Testis (tissue), 5 donors: ENCODE data around the gene HNRNPA3. TPM values are rescaled to one million over a fixed set of nuclear protein-coding genes. Genes with fewer than 3 reads are reported as not detected.

Experiments used
- DNase-seq: peaks from one replicate; pipeline ENCODE4 v3.0.0-alpha.2; 2019
- H3K27ac ChIP-seq, 2 donors: fragments of 200-600 bp; sonication (generic); one replicate each; pipeline ENCODE4 v1.5.1; 2019
- H3K27me3 ChIP-seq: fragments of 200-600 bp; sonication (generic); one replicate; pipeline ENCODE4 v1.5.1; 2019
- H3K36me3 ChIP-seq: fragments of 200-600 bp; sonication (generic); one replicate; pipeline ENCODE4 v1.5.1; 2017; ENCODE audit warnings: low read depth; ENCODE audit errors: missing control alignments
- H3K4me1 ChIP-seq: fragments of 200-600 bp; sonication (generic); one replicate; pipeline ENCODE4 v1.5.1; 2019
- H3K4me3 ChIP-seq, 2 donors: fragments of 200-600 bp; sonication (generic); one replicate each; pipeline ENCODE4 v1.5.1; 2017 to 2019
- H3K9me3 ChIP-seq: fragments of 200-600 bp; sonication (generic); one replicate; pipeline ENCODE4 v1.5.1; 2017
- CTCF ChIP-seq, 3 experiments: fragments of 450-650 bp in 2 of 3; fragments of 200-600 bp in 1 of 3; sonication (generic) in 1 of 3; IDR thresholded peaks; one replicate each; pipeline ENCODE4 v1.5.1; 2016 to 2019; ENCODE audit warnings: antibody characterized with exemption in 3 of 3, mild to moderate bottlenecking in 2 of 3, moderate library complexity in 1 of 3
- POLR2A ChIP-seq: fragments of 450-650 bp; IDR thresholded peaks from one replicate; pipeline ENCODE4 v1.6.1; 2017; ENCODE audit warnings: antibody characterized with exemption, mild to moderate bottlenecking, moderate library complexity
- WGBS, 2 donors: methylation state at CpG; one replicate each; pipeline ENCODE4 v1.1.5; 2018; 5-methylcytosine and 5-hydroxymethylcytosine counted together
- intact Hi-C: fragments of 100-400 bp; cut with DNase I; formaldehyde crosslinking; loops from one replicate; pipeline ENCODE4 v1.15.1; 2023; ENCODE audit warnings: low total_unique reads
- long read RNA-seq, 2 donors: transcript quantifications; one replicate each; lab custom pipeline, GENCODE V29; 2026
- polyA plus RNA-seq: library from polyadenylated mRNA; stranded (reverse); fragments of 350-450 nt; fragmentation: Illumina TruSeq; extraction: RNeasy Lipid Tissue Mini Kit (QIAGEN cat#74804); gene quantifications from one replicate; pipeline ENCODE4 v1.2.3, GENCODE V29; 2014; ENCODE audit warnings: low read depth, low replicate concordance; ENCODE audit not compliant: insufficient read depth
- total RNA-seq, 2 donors: library from RNA; depleted of rRNA; stranded (reverse); fragments of >200 nt; gene quantifications; one replicate each; pipeline ENCODE4 v1.2.3, GENCODE V29; 2016

HNRNPA3 gene
- 100 to 1,000 TPM in 1 of 2 donors, 10 to 100 TPM in 1; 81.3 to 103 TPM for total RNA-seq
- 284 TPM for polyA plus RNA-seq
- long read RNA-seq, donor 1, full-length matches to known transcripts: 36 of 438 reads
- long read RNA-seq, donor 1, partial matches to known transcripts: 330 of 438 reads
- long read RNA-seq, donor 1, other reads (novel, unspliced or antisense): 72 of 438 reads
- long read RNA-seq, donor 2, transcript HNRNPA3-201 (11 exons, 2,067 nt): major isoform, 7 of 247 reads
- long read RNA-seq, donor 2, partial matches to known transcripts: 169 of 247 reads
- long read RNA-seq, donor 2, other reads (novel, unspliced or antisense): 70 of 247 reads

- Histone ChIP-seq H3K4me3 (peak within 1 kb of the TSS; percentile 92 to 97), H3K4me1 (peaks cover 29% of the 10 kb centered on the region), H3K27ac (peak within 1 kb of the TSS; percentile 100), H3K9me3 (no peaks in the 10 kb centered on the region), H3K36me3 (no peaks in the 10 kb centered on the region), H3K27me3 (no peaks in the 10 kb centered on the region)
- intact Hi-C loops: loop anchor here (5.0 kb wide), 1 partner anchor 50 kb away; the partner anchor contains the start of gene NFE2L2
- DNase-seq: peak; percentile 98
- 0 to 1% methylated on average over 30 to 62 of the region's 74 CpGs for WGBS, 2 donors
- TF ChIP-seq POLR2A (peak; percentile 41), CTCF (IDR thresholded peaks at IDR 0.05) (peak in 2 of 3 experiments; percentile 20 to 38)
Measured at GRCh38 chr2:177212106-177212890, at the start of gene HNRNPA3. HNRNPA3 (plus strand) TSS chr2:177212794; CDS start chr2:177212800, 6 bp downstream.

GRCh38 chr2:177164131-177164530 is 48.5 kb upstream of the HNRNPA3 start:
- no peaks in the 10 kb centered on the region for H3K36me3 ChIP-seq
- H3K9me3 ChIP-seq: no peaks in the 10 kb centered on the region
- intact Hi-C loops: loop anchor here (10.0 kb wide), 4 partner anchors 101 to 441 kb away; partner anchors contain the start of gene NFE2L2
- TF ChIP-seq POLR2A (no peak), CTCF (IDR thresholded peaks at IDR 0.05) (no peak)
- H3K4me3 ChIP-seq: peak overlapping the region; percentile 32 to 50
- H3K4me1 ChIP-seq: peaks cover 18% of the 10 kb centered on the region
- 10 to 13% methylated on average over 3 of the region's 3 CpGs for WGBS, 2 donors
- no peaks in the 10 kb centered on the region for H3K27me3 ChIP-seq
- peak overlapping the region; percentile 93 to 95 for H3K27ac ChIP-seq
- DNase-seq: no peak

- TF ChIP-seq CTCF (IDR thresholded peaks at IDR 0.05): peak; percentile 98 to 100 (median 98)
- TF ChIP-seq POLR2A: no peak
- DNase-seq: peak; percentile 94
- no peaks in the 10 kb centered on the region for H3K27me3 ChIP-seq
- peaks cover 23% of the 10 kb centered on the region for H3K4me1 ChIP-seq
- H3K4me3 ChIP-seq: peak overlapping the region; percentile 32 to 50
- no peaks in the 10 kb centered on the region for H3K9me3 ChIP-seq
- 0 to 1% methylated on average over 13 of the region's 13 CpGs for WGBS, 2 donors
- intact Hi-C loops: loop anchor here (10.0 kb wide), 4 partner anchors 100 to 440 kb away; partner anchors contain the start of gene NFE2L2
- H3K27ac ChIP-seq: peak overlapping the region; percentile 93 to 95
- no peaks in the 10 kb centered on the region for H3K36me3 ChIP-seq
Measured at GRCh38 chr2:177164584-177165052, 48.0 kb upstream of the HNRNPA3 start.

- no peaks in the 10 kb centered on the region for H3K27me3 ChIP-seq
- H3K4me3 ChIP-seq: peak overlapping the region; percentile 32 to 50
- peaks cover 25% of the 10 kb centered on the region for H3K4me1 ChIP-seq
- WGBS, 2 donors: 0% methylated on average over 8 of the region's 8 CpGs
- DNase-seq: peak; percentile 67
- TF ChIP-seq POLR2A: no peak
- TF ChIP-seq CTCF (IDR thresholded peaks at IDR 0.05): no peak
- peak overlapping the region; percentile 93 to 95 for H3K27ac ChIP-seq
- intact Hi-C loops: loop anchor here (10.0 kb wide), 4 partner anchors 100 to 440 kb away; partner anchors contain the start of gene NFE2L2
- no peaks in the 10 kb centered on the region for H3K36me3 ChIP-seq
- no peaks in the 10 kb centered on the region for H3K9me3 ChIP-seq
Measured at GRCh38 chr2:177165061-177165583, 47.5 kb upstream of the HNRNPA3 start.
